ENCODE results near the gene BARD1. TPM values are rescaled to one million over a fixed set of nuclear protein-coding genes. Genes with fewer than 3 reads are reported as not detected.

BARD1 gene
- total RNA-seq, 6 donors from 2014 or later, result 4.4 to 15.0 (median 10.6) TPM

- TF ChIP-seq POLR2AphosphoS5 (IDR thresholded peaks at IDR 0.05), result no peak
- TF ChIP-seq CTCF (IDR thresholded peaks at IDR 0.05), result no peak
- no peak for TF ChIP-seq POLR2A (IDR thresholded peaks at IDR 0.05)
- TF ChIP-seq EP300 (IDR thresholded peaks at IDR 0.05), result no peak
- peaks cover 0 to 6% (median 1%) of the 10 kb centered on the region in 4 donors for H3K36me3 ChIP-seq
- H3K9me3 ChIP-seq, result no peaks in the 10 kb centered on the region
- no peaks in the 10 kb centered on the region for H3K4me1 ChIP-seq
- no peak overlapping the region for H3K4me3 ChIP-seq
- no peak for ATAC-seq (ENCODE audit: low FRiP score in 2 of 2)
- 56 to 61% methylated on average over 2 of the region's 2 CpGs for WGBS, 2 donors
- no peak overlapping the region for H3K27ac ChIP-seq
- no peak for DNase-seq
- no peaks in the 10 kb centered on the region for H3K27me3 ChIP-seq
These were observed 56.0 kb downstream of the BARD1 start for GRCh38 chr2:214753455-214753854.

DNA sequence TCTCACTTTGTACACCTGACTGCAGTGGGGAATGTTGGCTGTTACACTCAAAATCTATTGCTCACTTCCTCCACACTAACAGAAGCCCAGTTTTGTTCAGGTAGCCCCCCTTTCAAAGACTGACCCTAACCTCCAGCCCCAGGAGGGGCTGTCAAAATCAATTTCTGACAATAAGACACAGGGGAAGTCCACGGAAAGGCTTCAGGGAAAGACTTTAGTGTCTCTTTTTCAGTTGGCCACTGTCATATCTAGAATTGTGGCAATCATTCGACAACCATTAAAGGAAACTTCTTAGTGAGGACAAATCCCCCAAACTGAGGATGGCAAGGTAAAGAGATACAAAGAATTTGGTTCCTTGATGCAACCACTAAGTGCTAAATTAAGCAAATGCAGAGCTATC, 59.0 kb downstream of the BARD1 start:
- Histone ChIP-seq H3K9me3 (no peaks in the 10 kb centered on the region), H3K27ac (no peak overlapping the region), H3K4me3 (no peak overlapping the region), H3K27me3 (no peaks in the 10 kb centered on the region), H3K4me1 (no peaks in the 10 kb centered on the region), H3K36me3 (peaks cover 0 to 6% (median 2%) of the 10 kb centered on the region in 4 donors)
- ATAC-seq (ENCODE audit: low FRiP score in 2 of 2) (no peak), DNase-seq (no peak)
- TF ChIP-seq EP300 (IDR thresholded peaks at IDR 0.05) (no peak), CTCF (IDR thresholded peaks at IDR 0.05) (no peak), POLR2A (IDR thresholded peaks at IDR 0.05) (no peak), POLR2AphosphoS5 (IDR thresholded peaks at IDR 0.05) (no peak)
- WGBS, 2 donors, result 95% methylated on average over 2 of the region's 2 CpGs

GRCh38 chr2:214747992-214748391, 61.5 kb downstream of the BARD1 start:
- TF ChIP-seq POLR2AphosphoS5 (IDR thresholded peaks at IDR 0.05) (no peak), CTCF (IDR thresholded peaks at IDR 0.05) (no peak), EP300 (IDR thresholded peaks at IDR 0.05) (no peak), POLR2A (IDR thresholded peaks at IDR 0.05) (no peak)
- no peaks in the 10 kb centered on the region for H3K27me3 ChIP-seq
- no peak overlapping the region for H3K27ac ChIP-seq
- peaks cover 0 to 11% (median 5%) of the 10 kb centered on the region in 4 donors for H3K36me3 ChIP-seq
- no peaks in the 10 kb centered on the region for H3K9me3 ChIP-seq
- no peak overlapping the region for H3K4me3 ChIP-seq
- H3K4me1 ChIP-seq, result no peaks in the 10 kb centered on the region
- DNase-seq (no peak), ATAC-seq (ENCODE audit: low FRiP score in 2 of 2) (no peak)

DNA sequence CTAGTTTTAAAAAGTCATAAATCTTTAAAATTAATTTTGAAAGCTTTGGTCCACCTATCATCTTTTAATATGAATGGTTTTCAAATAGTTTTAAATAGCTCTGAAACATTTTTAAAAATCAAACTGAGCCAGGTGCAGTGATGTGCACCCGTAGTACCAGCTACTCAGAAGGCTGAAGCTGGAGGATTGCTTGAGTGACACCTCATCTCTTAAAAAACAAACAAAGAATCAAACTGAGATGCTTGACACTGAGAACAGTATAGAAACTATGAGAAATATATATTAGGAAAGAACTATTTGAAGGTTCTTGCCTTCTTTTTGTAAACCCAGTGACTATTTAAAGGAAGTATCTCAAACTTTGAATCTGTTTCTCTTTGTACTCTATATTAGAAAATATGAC, 67.4 kb downstream of the BARD1 start:
- Histone ChIP-seq H3K4me1 (no peaks in the 10 kb centered on the region), H3K27me3 (no peaks in the 10 kb centered on the region), H3K4me3 (no peak overlapping the region), H3K27ac (no peak overlapping the region), H3K36me3 (peaks cover 0 to 11% (median 4%) of the 10 kb centered on the region in 4 donors), H3K9me3 (no peaks in the 10 kb centered on the region)
- TF ChIP-seq EP300 (IDR thresholded peaks at IDR 0.05), result no peak
- TF ChIP-seq POLR2AphosphoS5 (IDR thresholded peaks at IDR 0.05), result no peak
- TF ChIP-seq POLR2A (IDR thresholded peaks at IDR 0.05), result no peak
- no peak for DNase-seq
- WGBS, 2 donors, result 97 to 100% methylated on average over 1 of the region's 1 CpG
- ATAC-seq (ENCODE audit: low FRiP score in 2 of 2), result no peak

DNA sequence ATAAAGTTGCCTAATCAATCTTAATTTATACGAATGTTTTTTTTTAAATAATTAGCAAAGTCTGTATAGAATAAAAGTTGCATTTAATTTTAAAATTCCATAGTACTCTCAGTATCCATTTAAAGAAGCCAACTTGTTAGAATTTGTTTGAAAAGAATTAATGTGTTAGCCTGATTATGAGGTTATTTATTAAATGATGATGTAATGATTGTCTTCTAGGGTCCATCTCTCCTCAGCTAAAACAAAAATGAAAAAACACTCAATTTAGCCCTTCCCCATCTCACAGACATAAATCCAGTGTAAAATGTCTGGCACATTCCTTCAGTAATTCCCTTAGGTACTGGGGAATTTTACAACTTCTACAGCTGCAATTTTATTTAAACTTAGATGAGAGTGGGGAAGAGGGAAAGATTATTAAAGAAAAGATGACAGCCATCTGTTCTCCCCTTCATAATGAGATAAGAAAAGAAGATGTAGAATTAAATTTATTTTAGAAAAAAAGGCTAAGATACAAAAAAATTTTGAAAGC, 68.6 kb downstream of the BARD1 start:
- no peaks in the 10 kb centered on the region for H3K9me3 ChIP-seq
- DNase-seq (no peak), ATAC-seq (ENCODE audit: low FRiP score in 2 of 2) (no peak)
- 82 to 94% methylated on average over 1 of the region's 1 CpG for WGBS, 2 donors
- H3K4me3 ChIP-seq, result no peak overlapping the region
- no peak for TF ChIP-seq POLR2AphosphoS5 (IDR thresholded peaks at IDR 0.05)
- TF ChIP-seq EP300 (IDR thresholded peaks at IDR 0.05), result no peak
- no peak for TF ChIP-seq POLR2A (IDR thresholded peaks at IDR 0.05)
- TF ChIP-seq CTCF (IDR thresholded peaks at IDR 0.05), result no peak
- H3K4me1 ChIP-seq, result no peaks in the 10 kb centered on the region
- H3K27me3 ChIP-seq, result peaks cover 0 to 1% (median 0%) of the 10 kb centered on the region in 4 donors
- H3K36me3 ChIP-seq, result peaks cover 0 to 11% (median 4%) of the 10 kb centered on the region in 4 donors
- no peak overlapping the region for H3K27ac ChIP-seq

All from upper lobe of left lung (tissue), 6 donors.